T47D (cell line): ENCODE results near the gene RCOR1.
"Not testable (repeated sequence)": the region's sequence is repeated elsewhere in the genome, so short reads cannot be mapped to it uniquely, and the experiment has no call there.

Experiments used
- DNase-seq, 2 experiments: peaks; one replicate each; pipeline versions ENCODE4 v3.0.0 to v3.0.0-alpha.2; 2011 to 2012; ENCODE audit warnings: low read depth in 1 of 2, low spot score in 1 of 2
- JUND ChIP-seq: IDR thresholded peaks from 2 replicates; pipeline ENCODE4 v1.6.1; 2012; ENCODE audit warnings: low read depth
- in situ Hi-C: cut with HindIII; loops from 2 replicates; pipeline ENCODE4 v1.10.0; 2016; ENCODE audit warnings: low sequenced_read_pairs, low pct_unique_long_range_greater_than_20kb

Gene RCOR1

GRCh38 chr14:102557434-102558226, 34.8 kb upstream of the RCOR1 start:
- DNase-seq, result no peak
- in situ Hi-C loops, result no loop called here
- no peak for TF ChIP-seq JUND

GRCh38 chr14:102558556-102558955, 33.9 kb upstream of the RCOR1 start:
- DNase-seq, result no peak
- in situ Hi-C loops, result no loop called here
- no peak for TF ChIP-seq JUND

GRCh38 chr14:102560458-102561261, 31.8 kb upstream of the RCOR1 start:
- no peak for TF ChIP-seq JUND
- DNase-seq, result no peak
- in situ Hi-C loops, result no loop called here

- in situ Hi-C loops, result no loop called here
- no peak for DNase-seq
- TF ChIP-seq JUND, result no peak
Measured at GRCh38 chr14:102565331-102565887, 27.0 kb upstream of the RCOR1 start.

- in situ Hi-C loops, result no loop called here
- no peak for TF ChIP-seq JUND
- no peak for DNase-seq
Measured at GRCh38 chr14:102565959-102566358, 26.5 kb upstream of the RCOR1 start.

GRCh38 chr14:102568115-102568614, 24.3 kb upstream of the RCOR1 start:
- no peak for TF ChIP-seq JUND
- in situ Hi-C loops, result no loop called here
- DNase-seq, result peak; percentile 84 to 90

GRCh38 chr14:102570334-102570995, 22.0 kb upstream of the RCOR1 start:
- no peak for TF ChIP-seq JUND
- DNase-seq, result no peak
- in situ Hi-C loops, result no loop called here

GRCh38 chr14:102571043-102571442, 21.4 kb upstream of the RCOR1 start:
- in situ Hi-C loops, result no loop called here
- TF ChIP-seq JUND, result no peak
- no peak for DNase-seq

- no peak for TF ChIP-seq JUND
- DNase-seq, result no peak
- in situ Hi-C loops, result no loop called here
Measured at GRCh38 chr14:102571478-102572042, 20.9 kb upstream of the RCOR1 start.

- in situ Hi-C loops, DNase-seq: not testable (repeated sequence)
Measured at GRCh38 chr14:102573161-102573560, 19.3 kb upstream of the RCOR1 start.

GRCh38 chr14:102573591-102574046, 18.8 kb upstream of the RCOR1 start:
- DNase-seq, result no peak
- in situ Hi-C loops, result no loop called here
- no peak for TF ChIP-seq JUND
